H9 (cell line): ENCODE data around the gene STEAP2. TPM values are rescaled to one million over a fixed set of nuclear protein-coding genes. Genes with fewer than 3 reads are reported as not detected.

Experiments used
- DNase-seq: peaks from one replicate; pipeline ENCODE4 v3.0.0-alpha.2; 2017
- H2AFZ ChIP-seq: one replicate; pipeline ENCODE4 v1.6.1; 2013; ENCODE audit warnings: mild to moderate bottlenecking, low read length, control low read depth, moderate library complexity
- H2AK5ac ChIP-seq: 2 replicates; pipeline ENCODE4 v1.6.1; 2013; ENCODE audit warnings: low read length, control low read depth, mixed read lengths; ENCODE audit not compliant: insufficient read length
- H2BK120ac ChIP-seq: one replicate; pipeline ENCODE4 v1.6.1; 2013; ENCODE audit warnings: low read depth, mild to moderate bottlenecking, low read length, control low read depth, inconsistent platforms; ENCODE audit not compliant: poor library complexity, severe bottlenecking
- H2BK12ac ChIP-seq: 2 replicates; pipeline ENCODE4 v1.6.1; 2013; ENCODE audit warnings: low read length, control low read depth, mixed read lengths, low read depth; ENCODE audit not compliant: insufficient read length
- H2BK15ac ChIP-seq: 2 replicates; pipeline ENCODE4 v1.6.1; 2013; ENCODE audit warnings: low read depth, low read length, control low read depth
- H2BK20ac ChIP-seq: one replicate; pipeline ENCODE4 v1.6.1; 2013; ENCODE audit warnings: low read depth, mild to moderate bottlenecking, low read length, control low read depth, inconsistent platforms; ENCODE audit not compliant: poor library complexity, severe bottlenecking
- H2BK5ac ChIP-seq: 2 replicates; pipeline ENCODE4 v1.6.1; 2013; ENCODE audit warnings: low read length, control low read depth, mixed read lengths; ENCODE audit not compliant: insufficient read length
- H3K14ac ChIP-seq: 2 replicates; pipeline ENCODE4 v1.6.1; 2013; ENCODE audit warnings: low read length, control low read depth; ENCODE audit not compliant: insufficient read depth
- H3K18ac ChIP-seq: 2 replicates; pipeline ENCODE4 v1.6.1; 2013; ENCODE audit warnings: low read depth, mild to moderate bottlenecking, mixed read lengths, low read length, control low read depth; ENCODE audit not compliant: insufficient read length
- H3K23ac ChIP-seq: 2 replicates; pipeline ENCODE4 v1.6.1; 2013; ENCODE audit warnings: low read length, control low read depth, mixed read lengths, low read depth; ENCODE audit not compliant: insufficient read length
- H3K23me2 ChIP-seq: 2 replicates; pipeline ENCODE4 v1.6.1; 2013; ENCODE audit warnings: low read depth, mild to moderate bottlenecking, mixed read lengths, low read length, control low read depth; ENCODE audit not compliant: insufficient read length, poor library complexity, severe bottlenecking
- H3K27ac ChIP-seq: 2 replicates; pipeline ENCODE4 v1.5.1; 2013; ENCODE audit warnings: low read length, control low read depth, mixed read lengths, low read depth; ENCODE audit not compliant: insufficient read length
- H3K27me3 ChIP-seq: 2 replicates; pipeline ENCODE4 v1.6.1; 2013; ENCODE audit warnings: low read length, control low read depth, inconsistent platforms; ENCODE audit not compliant: insufficient read depth
- H3K4ac ChIP-seq: 2 replicates; pipeline ENCODE4 v1.6.1; 2013; ENCODE audit warnings: low read depth, mild to moderate bottlenecking, control low read depth, inconsistent platforms, low read length, moderate library complexity
- H3K4me1 ChIP-seq: 2 replicates; pipeline ENCODE4 v1.6.1; 2013; ENCODE audit warnings: low read length, control low read depth, inconsistent platforms; ENCODE audit not compliant: insufficient read depth
- H3K4me2 ChIP-seq: 2 replicates; pipeline ENCODE4 v1.6.1; 2013; ENCODE audit warnings: low read length, control low read depth, mixed read lengths; ENCODE audit not compliant: insufficient read length, insufficient read depth
- H3K56ac ChIP-seq: 2 replicates; pipeline ENCODE4 v1.6.1; 2013; ENCODE audit warnings: low read depth, mild to moderate bottlenecking, mixed read lengths, low read length, control low read depth; ENCODE audit not compliant: insufficient read length
- H3K79me1 ChIP-seq: 2 replicates; pipeline ENCODE4 v1.6.1; 2013; ENCODE audit warnings: low read depth, mild to moderate bottlenecking, moderate library complexity, low read length, control low read depth, inconsistent platforms; ENCODE audit not compliant: insufficient read depth, poor library complexity, severe bottlenecking
- H3K79me2 ChIP-seq: 2 replicates; pipeline ENCODE4 v1.6.1; 2013; ENCODE audit warnings: low read length, control low read depth, inconsistent platforms; ENCODE audit not compliant: insufficient read depth
- H3K9ac ChIP-seq: 2 replicates; pipeline ENCODE4 v1.6.1; 2013; ENCODE audit warnings: low read length, control low read depth, mixed read lengths; ENCODE audit not compliant: insufficient read length; ENCODE audit errors: extremely low read depth
- H3K9me3 ChIP-seq: one replicate; pipeline ENCODE4 v1.6.1; 2013; ENCODE audit warnings: low read depth, low read length, inconsistent platforms; ENCODE audit not compliant: control insufficient read depth
- H3T11ph ChIP-seq: one replicate; pipeline ENCODE4 v1.6.1; 2013; ENCODE audit warnings: mild to moderate bottlenecking, low read length, control low read depth, inconsistent platforms
- H4K20me1 ChIP-seq: one replicate; pipeline ENCODE4 v1.6.1; 2013; ENCODE audit not compliant: control insufficient read depth, insufficient read length, insufficient read depth
- H4K5ac ChIP-seq: 2 replicates; pipeline ENCODE4 v1.6.1; 2013; ENCODE audit warnings: low read depth, mild to moderate bottlenecking, mixed read lengths, low read length, control low read depth; ENCODE audit not compliant: insufficient read length
- H4K8ac ChIP-seq: replicated peaks from 2 replicates; pipeline ENCODE4 v1.6.1; 2013; ENCODE audit warnings: low read length, control low read depth, mixed read lengths, low read depth; ENCODE audit not compliant: insufficient read length
- H4K91ac ChIP-seq: 2 replicates; pipeline ENCODE4 v1.6.1; 2013; ENCODE audit warnings: low read depth, mild to moderate bottlenecking, moderate library complexity, mixed read lengths, low read length, control low read depth; ENCODE audit not compliant: insufficient read length
- H3K27ac Mint-ChIP-seq, 3 experiments: 2 replicates in 2 of 3; 3 replicates in 1 of 3; pipeline ENCODE4 v1.8.0; 2020 to 2021; ENCODE audit warnings: mixed read lengths in 3 of 3, mild to moderate bottlenecking in 1 of 3, moderate library complexity in 1 of 3
- H3K27me3 Mint-ChIP-seq: 2 replicates; pipeline ENCODE4 v1.8.0; 2021; ENCODE audit warnings: low read depth, mild to moderate bottlenecking, moderate library complexity, mixed read lengths
- H3K36me3 Mint-ChIP-seq, 3 experiments: 2 replicates in 2 of 3; 3 replicates in 1 of 3; pipeline ENCODE4 v1.8.0; 2020 to 2021; ENCODE audit warnings: low read depth in 3 of 3, mixed read lengths in 3 of 3; ENCODE audit not compliant: insufficient read depth in 1 of 3
- H3K4me1 Mint-ChIP-seq, 2 experiments: 2 replicates each; pipeline ENCODE4 v1.8.0; 2020; ENCODE audit warnings: mixed read lengths in 2 of 2
- H3K4me3 Mint-ChIP-seq, 2 experiments: 2 replicates in 1 of 2; 3 replicates in 1 of 2; pipeline ENCODE4 v1.8.0; 2020 to 2021; ENCODE audit warnings: mild to moderate bottlenecking in 2 of 2, mixed read lengths in 2 of 2, moderate library complexity in 1 of 2
- H3K9me3 Mint-ChIP-seq, 2 experiments: 2 replicates in 1 of 2; 3 replicates in 1 of 2; pipeline ENCODE4 v1.8.0; 2020; ENCODE audit warnings: mild to moderate bottlenecking in 2 of 2, mixed read lengths in 2 of 2, moderate library complexity in 1 of 2
- CTCF ChIP-seq: fragments of 200-600 bp; sonication (generic); conservative IDR thresholded peaks from 3 replicates; pipeline ENCODE4 v1.8.0; 2021; ENCODE audit warnings: antibody characterized with exemption, mild to moderate bottlenecking
- WGBS: extraction: QIAGEN DNeasy Blood & Tissue Kit; methylation state at CpG from one replicate; pipeline ENCODE4 v1.1.7; 2013; ENCODE audit warnings: missing lambda C conversion rate, low lambda C conversion rate, mixed read lengths; ENCODE audit not compliant: insufficient read length; ENCODE audit errors: extremely low coverage; 5-methylcytosine and 5-hydroxymethylcytosine counted together
- total RNA-seq: library from RNA; stranded (reverse); gene quantifications from 2 replicates; pipeline ENCODE4 v1.2.1, GENCODE V29; 2021

The STEAP2 gene
- total RNA-seq, 1 experiment from 2014 or later, result 6.7 TPM

GRCh38 chr7:90192876-90193750 is 18.4 kb upstream of the STEAP2 start:
- Histone ChIP-seq H3K27me3 (no peaks in the 10 kb centered on the region), H2AFZ (no peak overlapping the region), H3T11ph (no peak overlapping the region), H3K4me1 (no peaks in the 10 kb centered on the region), H3K79me1 (no peaks in the 10 kb centered on the region), H2BK20ac (no peak overlapping the region), H3K23me2 (no peaks in the 10 kb centered on the region), H2BK120ac (no peak overlapping the region), H3K14ac (no peak overlapping the region), H3K9ac (no peak overlapping the region), H3K27ac (no peak overlapping the region), H3K4ac (no peak overlapping the region), H2BK12ac (no peak overlapping the region), H3K23ac (no peak overlapping the region), H3K56ac (no peak overlapping the region), H4K5ac (no peak overlapping the region), H2BK5ac (no peak overlapping the region), H3K18ac (no peak overlapping the region), H4K91ac (no peak overlapping the region), H4K20me1 (no peaks in the 10 kb centered on the region), H2AK5ac (no peak overlapping the region), H3K9me3 (peaks cover 28% of the 10 kb centered on the region), H2BK15ac (no peak overlapping the region), H4K8ac (no peak overlapping the region), H3K4me2 (no peak overlapping the region), H3K79me2 (no peaks in the 10 kb centered on the region)
- H3K27me3 Mint-ChIP-seq, result no peaks in the 10 kb centered on the region; the same call in none of the 2 replicates
- peaks cover 2 to 21% (median 9%) of the 10 kb centered on the region in 3 experiments; a peak in 6 of 7 replicates for H3K36me3 Mint-ChIP-seq
- H3K4me3 Mint-ChIP-seq, result no peak overlapping the region
- peaks cover 32 to 42% of the 10 kb centered on the region in 2 experiments for H3K9me3 Mint-ChIP-seq
- WGBS, result no CpG with 5 or more reads among the region's 2 CpGs
- TF ChIP-seq CTCF, result no peak
- DNase-seq, result no peak
- no peaks in the 10 kb centered on the region for H3K4me1 Mint-ChIP-seq
- H3K27ac Mint-ChIP-seq, result no peak overlapping the region
